Measurements from ENCODE around the gene DIS3L2. TPM values are rescaled to one million over a fixed set of nuclear protein-coding genes. Genes with fewer than 3 reads are reported as not detected.

Gene DIS3L2
- total RNA-seq, 2 experiments from 2014 or later = 20.2 to 20.6 TPM

DNA sequence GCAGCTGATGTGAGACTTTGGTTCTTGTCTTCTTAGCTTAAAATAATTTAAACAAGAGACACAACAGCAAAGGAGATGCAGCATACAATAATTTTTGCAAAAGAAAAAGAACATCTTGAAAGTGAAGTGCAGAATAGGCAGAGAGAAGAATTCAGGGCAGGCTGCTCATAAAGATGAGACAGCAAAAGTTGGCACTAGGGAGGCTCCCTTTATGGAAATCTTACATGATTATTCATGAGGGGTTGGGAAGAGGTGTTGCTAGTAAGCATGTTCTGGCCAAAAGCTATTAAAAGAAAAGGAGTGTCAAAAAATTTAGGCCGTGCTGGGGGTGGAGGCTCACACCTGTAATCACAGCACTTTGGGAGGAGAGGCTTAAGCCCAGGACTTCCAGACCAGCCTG, 412.8 kb downstream of the DIS3L2 start:
- no peaks in the 10 kb centered on the region for H3K9me3 ChIP-seq (ENCODE audit: low read length)
- no peaks in the 10 kb centered on the region for H3K9me2 ChIP-seq (ENCODE audit: insufficient read depth, low read length)
- no peaks in the 10 kb centered on the region for H3K79me2 ChIP-seq (ENCODE audit: insufficient read depth, low read depth, low read length)
- no TSS peak for BruUV-seq (replicated peaks)
- no peaks in the 10 kb centered on the region for H4K20me1 ChIP-seq (ENCODE audit: insufficient read depth, low read length)
- peaks cover 9% of the 10 kb centered on the region for H3K4me1 ChIP-seq (ENCODE audit: insufficient read depth, low read length, poor library complexity, severe bottlenecking)
- no peak overlapping the region for H3K27ac ChIP-seq (ENCODE audit: low read depth, low read length, poor library complexity, severe bottlenecking)
- ChIA-PET POLR2A (interaction anchor here (1.2 kb wide), 1 partner anchor 10 kb away, joined by 3 read pairs; no protein-coding TSS in a partner anchor), CTCF (ENCODE audit: unreplicated experiment) (no interaction called here)
- no peak for TF ChIP-seq CTCF (conservative IDR thresholded peaks at IDR 0.05; ENCODE audit: low read length)
- TF ChIP-seq EZH2phosphoT487 (IDR thresholded peaks at IDR 0.05; ENCODE audit: borderline replicate concordance, low read depth, low read length) = no peak
- DNase-seq (ENCODE audit: low spot score) = no peak
- H3K4me2 ChIP-seq (ENCODE audit: low read length) = no peak overlapping the region
- H3K36me3 ChIP-seq (ENCODE audit: insufficient read depth, low read length) = no peaks in the 10 kb centered on the region
- H2AFZ ChIP-seq (ENCODE audit: low read length) = no peak overlapping the region
- intact Hi-C loops (cut with micrococcal nuclease; ENCODE audit: unreplicated experiment) = no loop called here
- H3K4me3 ChIP-seq (ENCODE audit: low read depth, low read length, poor library complexity, severe bottlenecking) = no peak overlapping the region

DNA sequence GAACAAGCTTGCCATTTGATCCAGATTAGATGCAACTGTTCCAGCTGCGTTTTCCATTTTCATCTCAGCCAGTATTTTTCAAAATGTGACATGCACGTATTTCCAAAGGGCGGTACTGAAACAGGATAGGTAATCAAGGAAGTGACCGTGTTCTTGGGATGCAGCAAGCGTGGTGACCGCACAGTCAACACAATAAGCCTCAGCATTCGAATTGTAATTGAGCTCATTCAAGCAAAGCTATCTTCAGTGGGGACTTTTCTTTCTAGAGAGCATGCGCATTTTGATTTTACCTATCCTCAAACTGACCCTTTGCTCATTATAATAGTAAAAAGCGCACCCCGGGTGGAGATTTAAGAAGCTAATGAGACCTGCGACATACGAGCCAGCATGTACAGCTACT, 413.7 kb downstream of the DIS3L2 start:
- H3K4me3 ChIP-seq (ENCODE audit: low read depth, low read length, poor library complexity, severe bottlenecking) = no peak overlapping the region
- DNase-seq (ENCODE audit: low spot score) = no peak
- H3K4me1 ChIP-seq (ENCODE audit: insufficient read depth, low read length, poor library complexity, severe bottlenecking) = peaks cover 9% of the 10 kb centered on the region
- TF ChIP-seq CTCF (conservative IDR thresholded peaks at IDR 0.05; ENCODE audit: low read length) (no peak), EZH2phosphoT487 (IDR thresholded peaks at IDR 0.05; ENCODE audit: borderline replicate concordance, low read depth, low read length) (no peak)
- BruUV-seq (replicated peaks) = no TSS peak
- H3K4me2 ChIP-seq (ENCODE audit: low read length) = no peak overlapping the region
- H3K9me2 ChIP-seq (ENCODE audit: insufficient read depth, low read length) = no peaks in the 10 kb centered on the region
- H3K9me3 ChIP-seq (ENCODE audit: low read length) = no peaks in the 10 kb centered on the region
- H3K27ac ChIP-seq (ENCODE audit: low read depth, low read length, poor library complexity, severe bottlenecking) = no peak overlapping the region
- no peaks in the 10 kb centered on the region for H4K20me1 ChIP-seq (ENCODE audit: insufficient read depth, low read length)
- no peaks in the 10 kb centered on the region for H3K36me3 ChIP-seq (ENCODE audit: insufficient read depth, low read length)
- ChIA-PET CTCF (ENCODE audit: unreplicated experiment) (no interaction called here), POLR2A (no interaction called here)
- H3K79me2 ChIP-seq (ENCODE audit: insufficient read depth, low read depth, low read length) = no peaks in the 10 kb centered on the region
- intact Hi-C loops (cut with micrococcal nuclease; ENCODE audit: unreplicated experiment) = no loop called here
- H2AFZ ChIP-seq (ENCODE audit: low read length) = no peak overlapping the region

- H3K27ac ChIP-seq (ENCODE audit: low read depth, low read length, poor library complexity, severe bottlenecking) = no peak overlapping the region
- CTCF ChIA-PET (ENCODE audit: unreplicated experiment) = no interaction called here
- no peaks in the 10 kb centered on the region for H3K36me3 ChIP-seq (ENCODE audit: insufficient read depth, low read length)
- TF ChIP-seq CTCF (conservative IDR thresholded peaks at IDR 0.05; ENCODE audit: low read length) = no peak
- TF ChIP-seq EZH2phosphoT487 (IDR thresholded peaks at IDR 0.05; ENCODE audit: borderline replicate concordance, low read depth, low read length) = no peak
- intact Hi-C loops (cut with micrococcal nuclease; ENCODE audit: unreplicated experiment) = no loop called here
- no peaks in the 10 kb centered on the region for H3K9me3 ChIP-seq (ENCODE audit: low read length)
- H3K9me2 ChIP-seq (ENCODE audit: insufficient read depth, low read length) = no peaks in the 10 kb centered on the region
- H2AFZ ChIP-seq (ENCODE audit: low read length) = no peak overlapping the region
- no peak for DNase-seq (ENCODE audit: low spot score)
- POLR2A ChIA-PET = no interaction called here
- no peaks in the 10 kb centered on the region for H3K79me2 ChIP-seq (ENCODE audit: insufficient read depth, low read depth, low read length)
- no TSS peak for BruUV-seq (replicated peaks)
- H3K4me1 ChIP-seq (ENCODE audit: insufficient read depth, low read length, poor library complexity, severe bottlenecking) = peaks cover 7% of the 10 kb centered on the region
- no peak overlapping the region for H3K4me3 ChIP-seq (ENCODE audit: low read depth, low read length, poor library complexity, severe bottlenecking)
- H3K4me2 ChIP-seq (ENCODE audit: low read length) = no peak overlapping the region
- no peaks in the 10 kb centered on the region for H4K20me1 ChIP-seq (ENCODE audit: insufficient read depth, low read length)
Measured at GRCh38 chr2:232376260-232376659, 414.7 kb downstream of the DIS3L2 start.

All from OCI-LY7 (cell line).